CD4-positive, alpha-beta T cell (primary cell): ENCODE measurements around the gene ATP8B3. TPM values are rescaled to one million over a fixed set of nuclear protein-coding genes. Genes with fewer than 3 reads are reported as not detected.

Experiments used
- ATAC-seq: fragments of 200-7000 bp; cut with Tn5 transposase; one replicate; pipeline ENCODE4 v1.10.0; 2022; ENCODE audit warnings: mild to moderate bottlenecking; ENCODE audit not compliant: poor library complexity
- CTCF ChIA-PET: fragments of 350-600 bp; sonication (Branson Sonifier 250); formaldehyde crosslinking; loops from one replicate; lab custom pipeline; 2021; ENCODE audit warnings: antibody characterized with exemption, inconsistent platforms; lab: Charles Lee
- POLR2A ChIA-PET: fragments of 350-600 bp; sonication (Branson Sonifier 250); formaldehyde crosslinking; loops from one replicate; lab custom pipeline; 2021; ENCODE audit warnings: antibody characterized with exemption, inconsistent platforms; lab: Charles Lee
- DNase-seq, 14 experiments: peaks; one replicate each; pipeline ENCODE4 v3.0.0-alpha.2; 2013 to 2020; ENCODE audit warnings: mixed read lengths in 2 of 14
- H3K27ac ChIP-seq, 2 donors: one replicate each; pipeline versions ENCODE4 v1.5.1 to v1.7.0; 2013; ENCODE audit warnings: low read length in 2 of 2, low read depth in 1 of 2, mild to moderate bottlenecking in 1 of 2
- H3K27me3 ChIP-seq, 2 experiments: 1 replicate in 1 of 2; 2 replicates in 1 of 2; pipeline versions ENCODE4 v1.6.1 to v1.7.0; 2013; ENCODE audit warnings: low read length in 2 of 2, control low read depth in 1 of 2, mild to moderate bottlenecking in 1 of 2, moderate library complexity in 1 of 2; ENCODE audit not compliant: insufficient read depth in 2 of 2, control insufficient read depth in 1 of 2
- H3K36me3 ChIP-seq: one replicate; pipeline ENCODE4 v1.6.1; 2013; ENCODE audit warnings: low read length, control low read depth; ENCODE audit not compliant: insufficient read depth
- H3K4me1 ChIP-seq: one replicate; pipeline ENCODE4 v1.6.1; 2013; ENCODE audit warnings: low read length, control low read depth; ENCODE audit not compliant: insufficient read depth
- H3K4me3 ChIP-seq: one replicate; pipeline ENCODE4 v1.5.1; 2013; ENCODE audit warnings: mild to moderate bottlenecking, low read length, moderate library complexity
- H3K9me3 ChIP-seq, 2 experiments: 1 replicate in 1 of 2; 2 replicates in 1 of 2; pipeline versions ENCODE4 v1.6.1 to v1.7.0; 2013; ENCODE audit warnings: low read length in 2 of 2, mild to moderate bottlenecking in 2 of 2, control low read depth in 1 of 2, moderate library complexity in 1 of 2; ENCODE audit not compliant: control insufficient read depth in 1 of 2, insufficient read depth in 1 of 2
- H3K27ac Mint-ChIP-seq: one replicate; pipeline ENCODE4 v1.8.0; 2020; ENCODE audit warnings: mixed read lengths
- H3K27me3 Mint-ChIP-seq: one replicate; pipeline ENCODE4 v1.8.0; 2021; ENCODE audit warnings: mixed read lengths
- H3K36me3 Mint-ChIP-seq: one replicate; pipeline ENCODE4 v1.8.0; 2021; ENCODE audit warnings: low read depth, mixed read lengths
- H3K4me1 Mint-ChIP-seq: one replicate; pipeline ENCODE4 v1.8.0; 2021; ENCODE audit warnings: low read depth, mixed read lengths
- H3K4me3 Mint-ChIP-seq: one replicate; pipeline ENCODE4 v1.8.0; 2020; ENCODE audit warnings: mild to moderate bottlenecking, mixed read lengths
- H3K9me3 Mint-ChIP-seq: one replicate; pipeline ENCODE4 v1.8.0; 2020; ENCODE audit warnings: mixed read lengths
- intact Hi-C, 2 experiments: fragments of 100-400 bp; cut with DNase I in 1 of 2; cut with micrococcal nuclease in 1 of 2; formaldehyde crosslinking; loops; one replicate each; pipeline versions ENCODE4 v1.15.1 to v1.9.0; 2023 to 2025; cut with DNase I, micrococcal nuclease
- total RNA-seq, 174 experiments: library from RNA in 2 of 174; stranded (reverse) in 2 of 174; gene quantifications; one replicate each; pipeline ENCODE4 v1.2.3 and lab custom pipeline; 2021 to 2026
- TF ChIP-seq, protein P1 (sequence below): fragments of 200-600 bp; IDR thresholded peaks from one replicate; pipeline ENCODE4 v1.8.0; 2022; ENCODE audit warnings: antibody characterized with exemption, mild to moderate bottlenecking

The ATP8B3 gene
- total RNA-seq, 2 experiments from 2014 or later = 2.5 to 3.2 TPM

GRCh38 chr19:1832046-1832663 lies 20.1 kb upstream of the ATP8B3 start:
- DNase-seq = no peak
- Histone ChIP-seq H3K36me3 (peaks cover 55% of the 10 kb centered on the region), H3K4me1 (peaks cover 17% of the 10 kb centered on the region), H3K27ac (no peak overlapping the region), H3K9me3 (no peaks in the 10 kb centered on the region), H3K27me3 (no peaks in the 10 kb centered on the region), H3K4me3 (no peak overlapping the region)
- Mint-ChIP-seq H3K4me1 (no peaks in the 10 kb centered on the region), H3K4me3 (no peak overlapping the region), H3K9me3 (no peaks in the 10 kb centered on the region), H3K27me3 (no peaks in the 10 kb centered on the region), H3K27ac (no peak overlapping the region), H3K36me3 (peaks cover 9% of the 10 kb centered on the region)
- POLR2A ChIA-PET = no interaction called here
- CTCF ChIA-PET = no interaction called here
- ATAC-seq = no peak
- intact Hi-C loops = no loop called here
- TF ChIP-seq, protein P1, sequence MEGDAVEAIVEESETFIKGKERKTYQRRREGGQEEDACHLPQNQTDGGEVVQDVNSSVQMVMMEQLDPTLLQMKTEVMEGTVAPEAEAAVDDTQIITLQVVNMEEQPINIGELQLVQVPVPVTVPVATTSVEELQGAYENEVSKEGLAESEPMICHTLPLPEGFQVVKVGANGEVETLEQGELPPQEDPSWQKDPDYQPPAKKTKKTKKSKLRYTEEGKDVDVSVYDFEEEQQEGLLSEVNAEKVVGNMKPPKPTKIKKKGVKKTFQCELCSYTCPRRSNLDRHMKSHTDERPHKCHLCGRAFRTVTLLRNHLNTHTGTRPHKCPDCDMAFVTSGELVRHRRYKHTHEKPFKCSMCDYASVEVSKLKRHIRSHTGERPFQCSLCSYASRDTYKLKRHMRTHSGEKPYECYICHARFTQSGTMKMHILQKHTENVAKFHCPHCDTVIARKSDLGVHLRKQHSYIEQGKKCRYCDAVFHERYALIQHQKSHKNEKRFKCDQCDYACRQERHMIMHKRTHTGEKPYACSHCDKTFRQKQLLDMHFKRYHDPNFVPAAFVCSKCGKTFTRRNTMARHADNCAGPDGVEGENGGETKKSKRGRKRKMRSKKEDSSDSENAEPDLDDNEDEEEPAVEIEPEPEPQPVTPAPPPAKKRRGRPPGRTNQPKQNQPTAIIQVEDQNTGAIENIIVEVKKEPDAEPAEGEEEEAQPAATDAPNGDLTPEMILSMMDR = no peak

DNA sequence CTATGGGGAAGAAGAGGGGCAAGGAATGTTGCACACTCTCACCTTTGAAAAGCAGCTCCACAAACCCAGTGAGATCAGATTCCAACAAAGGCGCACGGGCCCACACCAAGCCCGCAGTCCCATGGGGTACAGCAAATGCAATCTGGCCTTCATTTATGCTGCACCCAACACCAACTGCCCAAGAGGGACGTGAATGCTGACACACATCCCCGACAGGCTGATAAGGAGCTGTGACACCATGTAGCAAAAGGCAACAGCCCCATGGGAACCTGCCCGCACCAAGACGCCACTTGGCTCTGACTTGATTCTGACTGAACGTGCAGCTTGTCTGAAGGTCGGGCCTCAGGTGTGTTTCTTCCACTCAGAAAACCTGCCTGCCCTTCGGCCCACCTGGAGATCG lies 18.9 kb upstream of the ATP8B3 start:
- no peaks in the 10 kb centered on the region for H3K27me3 Mint-ChIP-seq
- no peaks in the 10 kb centered on the region for H3K9me3 ChIP-seq
- TF ChIP-seq, protein P1 = no peak
- H3K27ac Mint-ChIP-seq = no peak overlapping the region
- intact Hi-C loops = no loop called here
- no peak overlapping the region for H3K4me3 ChIP-seq
- no peak overlapping the region for H3K27ac ChIP-seq
- peaks cover 1% of the 10 kb centered on the region for H3K4me1 Mint-ChIP-seq
- ATAC-seq (no peak), DNase-seq (no peak)
- peaks cover 60% of the 10 kb centered on the region for H3K36me3 ChIP-seq
- POLR2A ChIA-PET = no interaction called here
- H3K9me3 Mint-ChIP-seq = no peaks in the 10 kb centered on the region
- no peaks in the 10 kb centered on the region for H3K27me3 ChIP-seq
- H3K36me3 Mint-ChIP-seq = peaks cover 13% of the 10 kb centered on the region
- no peak overlapping the region for H3K4me3 Mint-ChIP-seq
- CTCF ChIA-PET = no interaction called here
- peaks cover 21% of the 10 kb centered on the region for H3K4me1 ChIP-seq

DNA sequence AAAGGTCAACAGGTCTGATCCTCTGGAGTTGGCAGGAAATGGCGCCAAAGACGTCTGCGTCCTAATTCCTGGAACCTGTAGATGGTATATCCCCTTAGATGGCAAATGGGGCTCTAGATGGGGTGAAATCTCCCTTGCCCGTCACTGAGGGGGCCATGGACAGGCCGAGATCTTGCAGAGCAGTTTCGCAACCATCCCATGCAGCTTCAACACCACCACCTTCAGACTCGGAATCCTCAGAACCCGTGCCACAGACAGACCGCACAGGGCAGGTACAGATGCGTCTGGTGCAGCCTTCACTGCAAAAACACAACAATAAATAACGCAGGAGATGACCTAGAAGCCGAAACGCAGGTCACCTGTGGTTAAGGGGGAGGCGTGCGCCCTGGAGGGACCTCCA lies 18.5 kb upstream of the ATP8B3 start:
- H3K27me3 ChIP-seq = no peaks in the 10 kb centered on the region
- H3K36me3 ChIP-seq = peaks cover 59% of the 10 kb centered on the region
- Mint-ChIP-seq H3K27ac (no peak overlapping the region), H3K4me3 (no peak overlapping the region), H3K9me3 (no peaks in the 10 kb centered on the region), H3K27me3 (no peaks in the 10 kb centered on the region), H3K36me3 (peaks cover 17% of the 10 kb centered on the region), H3K4me1 (peaks cover 4% of the 10 kb centered on the region)
- no peak overlapping the region for H3K27ac ChIP-seq
- ChIA-PET CTCF (interaction anchor here (1.0 kb wide), 1 partner anchor 67 kb away, joined by 3 read pairs; no protein-coding TSS in a partner anchor), POLR2A (no interaction called here)
- intact Hi-C loops = no loop called here
- H3K9me3 ChIP-seq = no peaks in the 10 kb centered on the region
- TF ChIP-seq, protein P1 = no peak
- peaks cover 20% of the 10 kb centered on the region for H3K4me1 ChIP-seq
- DNase-seq (no peak), ATAC-seq (no peak)
- no peak overlapping the region for H3K4me3 ChIP-seq
